B cell (primary cell): Measurements from ENCODE around the gene TTPAL.

Experiments used
- EZH2 ChIP-seq: IDR thresholded peaks from 2 replicates; pipeline ENCODE4 v1.6.1; 2012; ENCODE audit warnings: borderline replicate concordance, low read depth, mild to moderate bottlenecking, moderate library complexity, low read length; ENCODE audit not compliant: insufficient read depth, poor library complexity, severe bottlenecking
- TF ChIP-seq, protein P1 (sequence below): fragments of 200-600 bp; IDR thresholded peaks from one replicate; pipeline ENCODE4 v1.8.0; 2022; ENCODE audit warnings: antibody characterized with exemption, mild to moderate bottlenecking

DNA sequence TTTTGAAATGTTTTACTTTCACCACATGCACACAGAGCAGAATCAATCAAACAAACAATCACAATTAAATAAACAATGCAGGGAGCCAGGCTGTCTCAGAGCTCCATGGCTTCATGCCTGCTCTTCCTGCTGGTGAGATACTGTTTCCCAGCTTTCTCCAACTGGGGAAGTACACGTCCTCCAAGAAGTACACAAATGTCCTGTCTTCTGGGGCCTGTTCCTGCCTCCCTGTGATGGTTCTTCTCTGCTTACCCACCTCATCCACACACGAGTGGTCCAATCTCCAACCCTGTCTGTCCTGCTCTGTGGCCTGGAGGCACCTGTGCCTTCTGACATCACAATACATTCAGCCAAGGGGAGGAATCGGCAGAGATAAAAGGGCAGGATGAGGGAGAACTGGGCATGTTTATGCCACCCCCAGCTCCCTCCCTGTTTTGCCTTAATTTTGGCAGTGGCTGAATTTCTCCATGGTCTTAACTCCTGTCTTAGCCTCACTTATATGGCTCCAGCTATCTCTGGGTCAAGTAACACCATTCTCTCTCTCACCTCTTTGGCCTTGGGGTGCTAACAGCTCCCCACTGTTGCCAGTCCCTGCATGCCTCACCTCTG is 25.3 kb upstream of the TTPAL start:
- TF ChIP-seq, protein P1, sequence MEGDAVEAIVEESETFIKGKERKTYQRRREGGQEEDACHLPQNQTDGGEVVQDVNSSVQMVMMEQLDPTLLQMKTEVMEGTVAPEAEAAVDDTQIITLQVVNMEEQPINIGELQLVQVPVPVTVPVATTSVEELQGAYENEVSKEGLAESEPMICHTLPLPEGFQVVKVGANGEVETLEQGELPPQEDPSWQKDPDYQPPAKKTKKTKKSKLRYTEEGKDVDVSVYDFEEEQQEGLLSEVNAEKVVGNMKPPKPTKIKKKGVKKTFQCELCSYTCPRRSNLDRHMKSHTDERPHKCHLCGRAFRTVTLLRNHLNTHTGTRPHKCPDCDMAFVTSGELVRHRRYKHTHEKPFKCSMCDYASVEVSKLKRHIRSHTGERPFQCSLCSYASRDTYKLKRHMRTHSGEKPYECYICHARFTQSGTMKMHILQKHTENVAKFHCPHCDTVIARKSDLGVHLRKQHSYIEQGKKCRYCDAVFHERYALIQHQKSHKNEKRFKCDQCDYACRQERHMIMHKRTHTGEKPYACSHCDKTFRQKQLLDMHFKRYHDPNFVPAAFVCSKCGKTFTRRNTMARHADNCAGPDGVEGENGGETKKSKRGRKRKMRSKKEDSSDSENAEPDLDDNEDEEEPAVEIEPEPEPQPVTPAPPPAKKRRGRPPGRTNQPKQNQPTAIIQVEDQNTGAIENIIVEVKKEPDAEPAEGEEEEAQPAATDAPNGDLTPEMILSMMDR, result no peak
- TF ChIP-seq EZH2, result no peak
